ENCODE results near the gene RAB31.
"Not testable (repeated sequence)": the region's sequence is repeated elsewhere in the genome, so short reads cannot be mapped to it uniquely, and the experiment has no call there.

The RAB31 gene, protein sequence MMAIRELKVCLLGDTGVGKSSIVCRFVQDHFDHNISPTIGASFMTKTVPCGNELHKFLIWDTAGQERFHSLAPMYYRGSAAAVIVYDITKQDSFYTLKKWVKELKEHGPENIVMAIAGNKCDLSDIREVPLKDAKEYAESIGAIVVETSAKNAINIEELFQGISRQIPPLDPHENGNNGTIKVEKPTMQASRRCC

DNA sequence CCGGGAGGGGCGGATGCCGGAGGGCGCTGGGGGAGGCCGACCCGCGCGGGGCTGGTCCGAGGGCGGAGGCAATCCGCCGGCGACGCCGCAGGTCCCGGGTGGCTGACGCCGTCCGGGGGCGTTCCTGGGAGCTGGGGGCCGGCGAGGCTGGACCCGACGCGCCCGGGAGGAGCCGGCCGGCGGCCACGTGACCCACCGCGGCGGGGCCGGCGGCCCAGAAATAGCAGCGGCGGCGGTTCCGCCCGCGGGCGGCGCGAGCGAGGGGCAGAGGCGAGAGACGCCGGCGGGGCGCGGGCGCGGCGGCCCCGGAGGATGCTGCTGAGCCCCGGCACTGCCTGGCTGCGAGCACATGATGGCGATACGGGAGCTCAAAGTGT, at the start of gene RAB31:
Gene RAB31, plus strand, starts transcription at position 245 of the 377 bp plus-strand sequence. Its CDS starts 105 bp downstream, at position 350.
- peak within 1 kb of the TSS; percentile 85 for H3K4me3 ChIP-seq (ENCODE audit: low read depth, low read length)

GRCh38 chr18:9659499-9660375, 48.4 kb upstream of the RAB31 start:
- H3K4me3 ChIP-seq (ENCODE audit: low read depth, low read length): no peak overlapping the region
- DNase-seq (ENCODE audit: low read depth): no peak

More for the DNA sequence above, at the start of gene RAB31:
- peak; percentile 46 for DNase-seq (ENCODE audit: low read depth)

DNA sequence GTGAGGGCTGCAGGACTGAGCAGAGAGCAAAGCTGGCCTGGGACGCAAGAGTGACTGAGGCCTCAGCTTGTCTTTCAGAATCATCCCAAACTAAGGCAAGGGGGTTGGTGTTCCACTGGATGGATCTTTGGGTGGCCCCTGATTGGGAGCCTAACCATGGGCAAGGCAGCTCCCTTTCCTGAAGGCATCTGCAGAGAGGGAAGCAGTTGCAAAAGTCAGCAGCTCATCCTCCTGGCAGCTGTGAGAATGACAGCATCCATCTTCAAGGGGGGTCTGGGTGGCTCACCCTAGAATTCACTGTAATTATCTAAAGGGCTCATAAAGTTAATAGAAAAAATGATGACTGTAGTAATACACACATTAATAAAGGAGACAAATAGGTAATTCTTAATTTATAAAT, 46.5 kb upstream of the RAB31 start:
- DNase-seq (ENCODE audit: low read depth): no peak
- H3K4me3 ChIP-seq (ENCODE audit: low read depth, low read length): no peak overlapping the region

GRCh38 chr18:9663377-9663776, 44.7 kb upstream of the RAB31 start:
- no peak overlapping the region for H3K4me3 ChIP-seq (ENCODE audit: low read depth, low read length)
- no peak for DNase-seq (ENCODE audit: low read depth)

DNA sequence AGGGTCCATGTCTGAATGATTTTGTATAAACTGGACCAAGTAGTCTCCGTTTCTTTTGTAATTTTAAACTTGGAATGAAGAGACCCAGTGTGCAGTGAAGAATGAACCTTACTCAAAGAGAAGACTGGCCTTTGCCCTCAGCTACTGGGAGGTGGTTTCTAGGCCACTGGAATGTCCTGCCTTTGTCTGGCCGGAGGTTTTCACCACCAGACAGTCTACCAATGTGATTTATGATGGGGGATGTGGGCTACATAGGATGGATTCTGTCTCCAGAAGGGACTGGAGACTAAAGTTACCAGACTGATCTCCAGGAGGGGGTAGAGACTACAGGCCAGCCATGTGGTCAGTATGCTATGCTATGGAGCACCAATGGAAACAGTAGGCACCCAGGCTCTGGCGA, 42.8 kb upstream of the RAB31 start:
- no peak for DNase-seq (ENCODE audit: low read depth)
- H3K4me3 ChIP-seq (ENCODE audit: low read depth, low read length): no peak overlapping the region

GRCh38 chr18:9666548-9666947, 41.6 kb upstream of the RAB31 start:
- H3K4me3 ChIP-seq (ENCODE audit: low read depth, low read length): no peak overlapping the region
- no peak for DNase-seq (ENCODE audit: low read depth)

DNA sequence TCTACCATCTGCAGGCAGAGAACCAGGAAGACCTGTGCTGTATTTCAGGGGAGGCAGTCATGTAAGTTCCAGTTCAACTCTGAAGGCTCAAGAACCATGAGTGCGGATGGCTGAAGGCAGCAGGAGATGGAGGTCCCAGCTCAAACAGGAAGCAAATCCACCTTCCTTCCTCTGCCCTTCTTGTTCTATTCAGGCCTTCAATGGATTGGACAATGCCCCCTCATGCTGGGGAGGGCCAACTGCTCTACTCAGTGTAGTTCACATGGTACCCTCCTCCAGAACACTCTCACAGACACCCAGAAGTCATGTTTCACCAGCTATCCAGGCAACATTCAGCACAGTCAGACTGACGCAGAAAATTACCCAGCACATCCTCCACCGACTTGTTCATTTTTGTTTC, 39.1 kb upstream of the RAB31 start:
- DNase-seq (ENCODE audit: low read depth): no peak
- H3K4me3 ChIP-seq (ENCODE audit: low read depth, low read length): no peak overlapping the region

GRCh38 chr18:9671214-9671613, 36.9 kb upstream of the RAB31 start:
- DNase-seq (ENCODE audit: low read depth): no peak
- no peak overlapping the region for H3K4me3 ChIP-seq (ENCODE audit: low read depth, low read length)

DNA sequence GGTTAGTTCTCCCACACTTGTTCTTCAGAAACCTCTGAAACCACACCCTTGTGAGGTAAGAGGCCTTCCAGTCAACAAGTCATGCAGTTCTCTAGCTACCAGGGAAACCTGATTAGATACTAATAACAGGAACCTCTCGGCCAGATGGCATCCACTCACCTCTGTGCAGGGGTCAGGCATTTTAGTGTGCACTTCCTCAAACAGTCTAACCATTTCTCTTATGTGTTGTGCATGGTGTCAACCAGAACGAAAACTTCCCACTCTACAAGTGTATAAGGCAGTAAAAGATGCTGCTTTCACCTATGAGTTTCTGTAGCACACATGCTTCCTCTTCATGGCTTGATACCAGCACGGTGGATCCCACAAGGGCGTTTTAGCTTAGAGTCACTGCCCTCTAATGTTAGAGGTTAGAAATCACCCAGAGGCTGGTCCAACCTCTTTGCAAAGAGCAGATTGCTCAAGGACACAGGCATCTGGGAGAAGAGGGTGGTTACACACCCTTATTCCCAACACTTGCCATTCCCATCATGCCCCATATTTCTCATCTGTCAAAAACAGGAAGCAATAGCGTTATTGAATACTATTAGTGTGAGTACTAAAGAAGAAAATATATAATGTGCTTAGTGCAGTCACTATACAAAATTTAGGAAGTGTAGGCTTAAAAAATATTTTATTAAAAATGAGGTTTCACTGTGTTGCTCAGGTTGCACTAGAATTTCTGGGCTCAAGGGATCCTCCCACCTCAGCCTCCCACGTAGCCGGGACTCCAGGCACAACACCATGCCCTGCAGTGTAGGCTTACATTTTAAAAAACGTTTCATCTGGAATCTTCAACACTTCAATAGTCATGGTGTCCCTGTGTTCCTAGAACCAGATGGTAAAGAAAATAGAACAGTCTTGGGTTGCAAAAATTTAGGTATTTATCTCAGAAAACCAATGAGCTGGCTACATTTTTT, 34.5 kb upstream of the RAB31 start:
- no peak for DNase-seq (ENCODE audit: low read depth)
- H3K4me3 ChIP-seq (ENCODE audit: low read depth, low read length): no peak overlapping the region

GRCh38 chr18:9678216-9678615, 29.9 kb upstream of the RAB31 start:
- not testable (repeated sequence) for H3K4me3 ChIP-seq (ENCODE audit: low read depth, low read length); DNase-seq (ENCODE audit: low read depth)

DNA sequence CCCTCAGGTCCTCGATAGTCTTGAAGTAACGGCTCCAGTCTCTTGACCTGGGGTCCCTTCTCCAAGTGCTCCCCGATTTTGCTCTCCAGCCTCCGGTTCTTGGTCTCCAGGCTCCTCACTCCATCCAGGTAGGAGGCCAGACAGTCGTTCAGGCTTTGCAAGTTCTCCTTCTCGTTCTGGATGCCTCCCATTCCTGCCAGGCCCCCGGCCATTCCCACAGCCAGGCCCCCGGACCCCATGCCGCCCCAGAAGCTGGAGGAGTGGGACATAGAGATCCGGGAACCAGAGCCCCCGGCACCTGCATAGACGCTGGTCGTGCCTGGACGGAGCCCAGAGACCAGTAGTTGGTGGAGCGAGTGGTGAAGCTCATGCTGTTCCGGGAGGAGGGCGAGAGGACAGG, 29.0 kb upstream of the RAB31 start:
- DNase-seq (ENCODE audit: low read depth): no peak
- no peak overlapping the region for H3K4me3 ChIP-seq (ENCODE audit: low read depth, low read length)

- no peak for DNase-seq (ENCODE audit: low read depth)
- no peak overlapping the region for H3K4me3 ChIP-seq (ENCODE audit: low read depth, low read length)
Observed at GRCh38 chr18:9681217-9681616, 26.9 kb upstream of the RAB31 start.

DNA sequence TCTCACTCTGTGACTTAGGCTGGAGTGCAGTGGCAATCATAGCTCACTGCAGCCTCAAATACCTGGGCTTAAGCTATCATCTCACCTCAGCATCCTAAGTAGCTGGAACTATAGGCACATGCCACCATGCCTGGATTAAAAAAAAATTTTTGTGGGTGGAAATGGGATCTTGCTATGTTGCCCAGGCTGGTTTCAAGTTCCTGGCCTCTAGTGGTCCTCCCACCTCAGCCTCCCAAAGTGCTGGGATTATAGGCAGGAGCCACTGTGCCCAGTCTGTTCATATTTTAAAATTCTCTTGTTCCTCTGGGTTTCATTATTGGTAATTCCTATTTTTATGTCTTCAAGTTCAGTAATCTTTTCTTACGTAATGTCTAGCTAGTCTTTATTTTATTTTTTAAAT, 25.5 kb upstream of the RAB31 start:
- no peak overlapping the region for H3K4me3 ChIP-seq (ENCODE audit: low read depth, low read length)
- DNase-seq (ENCODE audit: low read depth): no peak

DNA sequence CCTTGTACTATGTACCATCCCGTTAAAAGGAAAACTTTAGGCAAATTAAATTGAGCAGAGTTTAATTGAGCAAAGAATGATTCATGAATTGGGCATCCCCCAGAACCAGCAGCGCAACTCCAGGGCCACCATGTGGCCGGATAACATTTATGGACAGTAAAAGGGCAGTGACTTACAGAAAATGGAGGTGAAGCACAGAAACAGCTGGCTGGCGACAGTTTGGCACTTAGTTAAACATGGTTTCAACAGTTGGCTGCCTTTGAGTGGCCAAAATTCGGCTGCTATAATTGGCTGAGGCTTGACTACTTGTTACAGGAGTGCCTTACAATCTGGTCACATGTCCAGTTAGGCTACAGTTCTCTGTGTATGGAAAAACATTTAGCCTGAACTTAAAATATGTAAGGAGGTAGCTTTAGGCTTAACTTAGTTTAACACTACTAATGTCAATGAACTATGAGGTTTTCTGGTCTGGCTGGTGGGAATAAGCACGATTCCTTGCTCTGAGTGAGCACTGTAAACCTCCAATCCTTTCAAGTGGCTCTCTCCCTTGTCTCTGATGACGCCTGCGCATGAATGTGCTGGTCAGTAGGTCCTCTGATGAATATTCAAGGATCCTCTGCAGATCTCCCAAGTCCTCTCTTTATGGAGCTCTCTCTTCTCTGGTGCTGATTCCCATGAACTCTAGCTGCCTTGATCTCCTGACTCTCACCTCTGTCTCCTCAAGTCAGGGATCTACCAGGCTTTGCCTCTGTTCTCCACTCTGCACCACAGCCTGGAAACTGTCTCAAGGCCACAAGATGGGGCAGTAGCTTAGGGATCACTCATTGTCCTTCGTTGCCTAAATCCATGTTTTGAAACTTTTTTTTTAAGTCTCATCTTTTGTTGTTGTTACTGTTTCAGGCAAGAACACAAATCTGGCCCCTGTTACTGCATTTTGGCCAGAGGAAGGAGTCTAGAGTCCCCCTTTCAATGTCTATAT, 24.4 kb upstream of the RAB31 start:
- peak; percentile 43 for DNase-seq (ENCODE audit: low read depth)
- no peak overlapping the region for H3K4me3 ChIP-seq (ENCODE audit: low read depth, low read length)

DNA sequence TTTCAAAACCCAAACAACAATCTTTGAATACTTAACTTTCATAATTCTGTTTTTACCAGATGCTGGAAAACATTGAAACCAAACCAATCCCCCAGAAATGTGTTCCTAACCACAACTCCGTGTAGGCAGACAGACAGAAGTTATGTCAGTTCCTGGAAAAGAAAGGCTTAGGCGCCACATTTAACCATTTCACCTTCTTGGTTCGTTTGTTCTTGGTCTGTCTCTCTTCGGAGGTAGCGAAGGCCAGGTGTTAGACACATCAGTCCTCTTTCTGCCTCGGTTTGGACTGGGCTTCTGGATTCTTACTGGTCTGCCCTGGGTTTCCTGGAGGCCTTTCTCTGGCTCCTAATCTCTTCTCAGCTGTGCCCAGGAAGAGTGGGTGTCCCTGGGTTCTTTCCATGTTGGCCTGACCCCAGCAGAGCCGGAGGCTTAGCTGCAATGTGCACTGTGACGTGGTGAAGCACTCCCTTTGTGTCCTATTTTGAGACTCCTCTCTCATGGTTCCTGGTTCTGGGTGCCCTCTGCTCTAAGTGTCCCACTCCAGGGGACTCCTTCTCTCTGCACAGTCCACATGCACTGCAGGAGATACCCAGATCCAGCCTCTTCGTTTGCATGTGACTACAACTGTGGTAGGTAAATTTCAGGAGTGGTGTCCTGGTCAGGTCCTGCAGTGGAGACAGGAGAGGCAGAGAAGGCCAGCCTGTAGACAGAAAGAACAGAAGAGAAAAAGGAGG, 23.1 kb upstream of the RAB31 start:
- no peak overlapping the region for H3K4me3 ChIP-seq (ENCODE audit: low read depth, low read length)
- DNase-seq (ENCODE audit: low read depth): no peak

GRCh38 chr18:9685615-9685890, 22.5 kb upstream of the RAB31 start:
- DNase-seq (ENCODE audit: low read depth): no peak
- H3K4me3 ChIP-seq (ENCODE audit: low read depth, low read length): no peak overlapping the region

GRCh38 chr18:9688036-9688741, 19.9 kb upstream of the RAB31 start:
- DNase-seq (ENCODE audit: low read depth): peak; percentile 49
- H3K4me3 ChIP-seq (ENCODE audit: low read depth, low read length): no peak overlapping the region

DNA sequence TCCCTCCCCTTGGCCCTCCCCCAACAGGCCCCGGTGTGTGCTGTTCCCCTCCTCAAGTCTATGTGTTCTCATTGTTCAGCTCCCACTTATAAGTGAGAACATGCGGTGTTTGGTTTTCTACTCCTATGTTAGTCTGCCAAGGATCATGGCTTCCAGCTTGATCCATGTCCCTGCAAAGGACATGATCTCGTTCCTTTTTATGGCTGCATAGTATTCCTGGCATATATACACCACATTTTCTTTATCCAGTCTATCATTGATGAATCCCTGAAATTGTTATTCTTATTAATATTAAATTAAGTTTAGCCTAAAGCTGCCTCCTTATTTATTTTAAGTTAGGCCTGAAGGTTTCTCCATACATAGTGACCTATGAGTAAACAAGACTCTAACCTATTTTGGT, 18.8 kb upstream of the RAB31 start:
- no peak for DNase-seq (ENCODE audit: low read depth)
- no peak overlapping the region for H3K4me3 ChIP-seq (ENCODE audit: low read depth, low read length)
